SK-N-SH (cell line): ENCODE results near the gene CIAO1. TPM values are rescaled to one million over a fixed set of nuclear protein-coding genes. Genes with fewer than 3 reads are reported as not detected.

Experiments used
- CTCF ChIA-PET: fragments of 300-600, 350-600 bp; formaldehyde crosslinking; extraction: SDS; loops from one replicate; lab custom pipeline; 2021; lab: Yijun Ruan, JAX
- POLR2A ChIA-PET: fragments of 350-600 bp; sonication (Branson Sonifier 250); formaldehyde crosslinking; extraction: SDS; loops from one replicate; lab custom pipeline; 2020; ENCODE audit warnings: antibody characterized with exemption, inconsistent platforms; lab: Yijun Ruan, JAX
- DNase-seq: peaks from one replicate; pipeline ENCODE4 v3.0.0; 2012
- H2AFZ ChIP-seq: fragments of 200-600 bp; sonication (generic); 2 replicates; pipeline ENCODE4 v1.8.1; 2016; ENCODE audit warnings: antibody characterized with exemption, mild to moderate bottlenecking, low read depth
- H3F3A ChIP-seq: fragments of 200-600 bp; sonication (generic); replicated peaks from 2 replicates; pipeline ENCODE3; 2016; ENCODE audit warnings: antibody characterized with exemption, mild to moderate bottlenecking; ENCODE audit not compliant: insufficient read depth
- H3K27ac ChIP-seq, 2 experiments: fragments of 200-500 bp in 1 of 2; fragments of 200-600 bp in 1 of 2; sonication (Bioruptor generic) in 1 of 2; sonication (generic), shearing (Covaris generic) in 1 of 2; 2 replicates each; pipeline versions ENCODE4 v1.5.1 to v1.6.1; 2014 to 2016; ENCODE audit warnings: low read depth in 2 of 2, inconsistent platforms in 1 of 2, low read length in 1 of 2, mild to moderate bottlenecking in 1 of 2, mixed read lengths in 1 of 2
- H3K27me3 ChIP-seq: fragments of 200-600 bp; sonication (generic), shearing (Covaris generic); 2 replicates; pipeline ENCODE4 v1.6.1; 2016; ENCODE audit warnings: mixed run types; ENCODE audit not compliant: insufficient read depth
- H3K36me3 ChIP-seq, 2 experiments: fragments of 200-500 bp in 1 of 2; fragments of 200-600 bp in 1 of 2; sonication (Bioruptor generic) in 1 of 2; sonication (generic) in 1 of 2; replicated peaks in 1 of 2; 2 replicates each; pipeline versions ENCODE3 to v1.5.1; 2014 to 2016; ENCODE audit warnings: low read length in 1 of 2, mild to moderate bottlenecking in 1 of 2; ENCODE audit not compliant: insufficient read depth in 2 of 2, control insufficient read depth in 1 of 2
- H3K4me1 ChIP-seq, 2 experiments: fragments of 200-500 bp in 1 of 2; fragments of 200-600 bp in 1 of 2; sonication (Bioruptor generic) in 1 of 2; sonication (generic), shearing (Covaris generic) in 1 of 2; 2 replicates each; pipeline versions ENCODE4 v1.5.1 to v1.6.1; 2014 to 2016; ENCODE audit warnings: low read depth in 1 of 2, low read length in 1 of 2, mixed run types in 1 of 2; ENCODE audit not compliant: insufficient read depth in 2 of 2, control insufficient read depth in 1 of 2
- H3K4me2 ChIP-seq: fragments of 200-600 bp; sonication (generic), shearing (Covaris generic); 2 replicates; pipeline ENCODE4 v1.6.1; 2017; ENCODE audit warnings: mixed run types
- H3K4me3 ChIP-seq, 2 experiments: fragments of 200-500 bp in 1 of 2; fragments of 200-600 bp in 1 of 2; sonication (Bioruptor generic) in 1 of 2; sonication (generic), shearing (Covaris generic) in 1 of 2; 2 replicates each; pipeline versions ENCODE4 v1.5.1 to v1.8.1; 2014 to 2016; ENCODE audit warnings: low read depth in 2 of 2, inconsistent platforms in 1 of 2, low read length in 1 of 2, mild to moderate bottlenecking in 1 of 2, mixed read lengths in 1 of 2, moderate library complexity in 1 of 2
- H3K79me2 ChIP-seq: fragments of 200-600 bp; sonication (generic); 2 replicates; pipeline ENCODE4 v1.8.1; 2017; ENCODE audit warnings: mild to moderate bottlenecking; ENCODE audit not compliant: insufficient read depth
- H3K9ac ChIP-seq: fragments of 200-600 bp; sonication (generic); 2 replicates; pipeline ENCODE4 v1.6.1; 2017; ENCODE audit warnings: mixed run types
- H3K9me2 ChIP-seq: fragments of 200-600 bp; sonication (generic); 2 replicates; pipeline ENCODE4 v1.6.1; 2017; ENCODE audit warnings: mixed run types
- H3K9me3 ChIP-seq: fragments of 200-600 bp; sonication (generic); 2 replicates; pipeline ENCODE4 v1.6.1; 2017; ENCODE audit warnings: mixed run types, mild to moderate bottlenecking, moderate library complexity
- H4K20me1 ChIP-seq: fragments of 200-600 bp; sonication (generic); 2 replicates; pipeline ENCODE4 v1.6.1; 2017; ENCODE audit warnings: mild to moderate bottlenecking, mixed run types; ENCODE audit not compliant: insufficient read depth
- ELF1 ChIP-seq: IDR thresholded peaks from 2 replicates; pipeline ENCODE4 v1.4.0; 2012
- FOSL2 ChIP-seq: IDR thresholded peaks from 2 replicates; pipeline ENCODE4 v1.4.0; 2012; ENCODE audit warnings: low read depth, mild to moderate bottlenecking, moderate library complexity, borderline replicate concordance
- FOXJ3 ChIP-seq: sonication (generic); formaldehyde crosslinking; IDR thresholded peaks from 2 replicates; pipeline ENCODE4 v1.5.1; 2020; ENCODE audit warnings: mild to moderate bottlenecking, missing genetic modification reagents
- MEF2A ChIP-seq: IDR thresholded peaks from 2 replicates; pipeline ENCODE4 v1.4.0; 2012; ENCODE audit warnings: low read depth, borderline replicate concordance
- NRF1 ChIP-seq: IDR thresholded peaks from 2 replicates; pipeline ENCODE4 v1.6.1; 2012; ENCODE audit warnings: low read depth, mild to moderate bottlenecking, low read length
- PBX3 ChIP-seq: IDR thresholded peaks from 2 replicates; pipeline ENCODE4; 2012
- RAD21 ChIP-seq: IDR thresholded peaks from 2 replicates; pipeline ENCODE4 v1.6.1; 2012; ENCODE audit warnings: mild to moderate bottlenecking, low read length
- RCOR1 ChIP-seq: fragments of 150-350 bp; IDR thresholded peaks from 2 replicates; pipeline ENCODE4 v1.6.1; 2017; ENCODE audit warnings: antibody characterized with exemption, low read length
- RXRA ChIP-seq: IDR thresholded peaks from 2 replicates; pipeline ENCODE4 v1.4.0; 2012; ENCODE audit warnings: low read depth, mild to moderate bottlenecking, borderline replicate concordance
- TAF1 ChIP-seq: IDR thresholded peaks from 2 replicates; pipeline ENCODE4 v1.6.1; 2012; ENCODE audit warnings: low read depth, mild to moderate bottlenecking, low read length, moderate library complexity, borderline replicate concordance
- TCF12 ChIP-seq: IDR thresholded peaks from 2 replicates; pipeline ENCODE4 v1.4.0; 2012
- WGBS: methylation state at CpG from one replicate; pipeline ENCODE4 v1.1.6; 2017; ENCODE audit warnings: low lambda C conversion rate; 5-methylcytosine and 5-hydroxymethylcytosine counted together
- polyA plus RNA-seq, 3 experiments: library from polyadenylated mRNA; depleted of rRNA; stranded (reverse); fragments of >200 nt; gene quantifications; 2 replicates each; pipeline ENCODE4 v1.2.3, GENCODE V29; 2012
- TF ChIP-seq, protein P1 (sequence below): fragments of 150-350 bp; IDR thresholded peaks from 2 replicates; pipeline ENCODE4 v1.6.1; 2016; ENCODE audit warnings: mild to moderate bottlenecking, low read depth, low read length

Gene CIAO1
- polyA plus RNA-seq, 1 of the 3 experiments (the other 2 are of a cell fraction): 120 TPM

DNA sequence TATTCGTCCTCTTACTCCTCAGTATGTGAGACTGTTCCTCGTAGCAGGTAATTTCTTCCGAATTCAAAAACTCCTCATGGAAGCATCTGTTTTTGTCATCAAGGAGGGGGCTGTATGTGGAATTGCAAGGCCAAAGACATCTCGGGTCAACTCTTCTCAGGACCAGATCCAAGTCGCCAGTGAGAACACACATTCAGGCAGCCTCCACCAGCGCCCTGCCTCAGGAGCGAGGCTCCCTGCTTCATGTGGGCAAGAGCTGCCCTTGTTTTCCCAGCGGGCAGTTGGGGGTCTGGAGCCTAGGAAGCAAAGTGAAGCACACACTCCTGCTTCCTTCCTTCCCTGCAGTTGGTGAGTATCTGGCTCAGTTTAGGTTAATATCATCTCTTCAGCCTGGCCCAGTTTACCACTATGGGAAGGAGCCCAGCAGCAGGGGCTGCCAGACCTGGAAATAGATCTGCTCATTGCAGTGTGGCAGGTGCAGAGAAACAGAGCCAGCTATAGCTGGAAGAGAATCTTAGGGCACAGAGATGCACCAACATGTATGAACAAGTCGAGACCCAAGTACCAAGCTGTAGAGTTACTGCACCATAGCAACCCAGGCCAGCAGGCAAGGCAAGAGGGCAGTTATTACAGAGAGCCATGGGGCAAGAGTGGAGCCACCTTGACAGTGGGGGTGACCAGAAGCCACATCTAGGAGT is 25.5 kb upstream of the CIAO1 start:
- H3K4me1 ChIP-seq: no peaks in the 10 kb centered on the region; a peak in 1 of 4 replicates
- no peak for DNase-seq
- 88% methylated on average over 9 of the region's 9 CpGs for WGBS
- H3K9me2 ChIP-seq: no peaks in the 10 kb centered on the region
- no peak overlapping the region for H3K9ac ChIP-seq
- ChIA-PET POLR2A (no interaction called here), CTCF (interaction anchor here (0.7 to 1.5 kb wide), 2 partner anchors 11 to 20 kb away, joined by 3 to 5 read pairs; no protein-coding TSS in a partner anchor)
- TF ChIP-seq, protein P1, sequence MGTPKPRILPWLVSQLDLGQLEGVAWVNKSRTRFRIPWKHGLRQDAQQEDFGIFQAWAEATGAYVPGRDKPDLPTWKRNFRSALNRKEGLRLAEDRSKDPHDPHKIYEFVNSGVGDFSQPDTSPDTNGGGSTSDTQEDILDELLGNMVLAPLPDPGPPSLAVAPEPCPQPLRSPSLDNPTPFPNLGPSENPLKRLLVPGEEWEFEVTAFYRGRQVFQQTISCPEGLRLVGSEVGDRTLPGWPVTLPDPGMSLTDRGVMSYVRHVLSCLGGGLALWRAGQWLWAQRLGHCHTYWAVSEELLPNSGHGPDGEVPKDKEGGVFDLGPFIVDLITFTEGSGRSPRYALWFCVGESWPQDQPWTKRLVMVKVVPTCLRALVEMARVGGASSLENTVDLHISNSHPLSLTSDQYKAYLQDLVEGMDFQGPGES: no peak
- no peak for TF ChIP-seq MEF2A
- no peak for TF ChIP-seq ELF1
- no peak for TF ChIP-seq FOXJ3 (CRISPR knock-in tag)
- no peak for TF ChIP-seq TAF1
- no peak overlapping the region for H2AFZ ChIP-seq
- H3K27ac ChIP-seq: no peak overlapping the region
- no peak overlapping the region for H3K4me3 ChIP-seq
- H3K36me3 ChIP-seq: no peaks in the 10 kb centered on the region
- H4K20me1 ChIP-seq: no peaks in the 10 kb centered on the region
- H3K9me3 ChIP-seq: no peaks in the 10 kb centered on the region
- H3K79me2 ChIP-seq: no peaks in the 10 kb centered on the region
- H3K27me3 ChIP-seq: no peaks in the 10 kb centered on the region
- no peaks in the 10 kb centered on the region for H3F3A ChIP-seq
- no peak overlapping the region for H3K4me2 ChIP-seq

DNA sequence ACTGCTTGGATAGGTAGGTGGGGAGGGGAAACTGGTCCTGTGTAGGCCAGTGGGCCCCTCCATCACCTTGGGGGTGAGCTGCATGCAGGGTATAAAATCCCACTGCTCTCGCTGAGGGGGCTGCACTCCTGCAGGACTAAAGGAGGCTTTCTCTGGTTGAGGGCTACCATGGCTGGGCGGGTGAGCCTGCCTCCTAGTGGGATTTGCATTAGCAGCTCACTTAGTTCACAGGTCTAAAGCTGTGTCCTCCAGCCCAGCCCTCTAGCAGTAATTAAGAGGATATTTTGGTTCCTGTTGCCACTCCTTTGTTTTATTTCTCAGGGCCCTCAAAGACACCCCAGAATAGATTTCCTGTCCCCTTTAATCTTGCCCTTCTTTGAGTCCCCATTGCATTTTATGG is 24.8 kb upstream of the CIAO1 start:
- H3K4me1 ChIP-seq: no peaks in the 10 kb centered on the region; a peak in 1 of 4 replicates
- ChIA-PET CTCF (interaction anchor here (0.7 kb wide), 1 partner anchor 19 kb away, joined by 3 read pairs; no protein-coding TSS in a partner anchor), POLR2A (no interaction called here)
- H3K27me3 ChIP-seq: no peaks in the 10 kb centered on the region
- H3K27ac ChIP-seq: no peak overlapping the region
- no peak overlapping the region for H3K4me3 ChIP-seq
- WGBS: 93% methylated on average over 2 of the region's 2 CpGs
- TF ChIP-seq TCF12 (no peak), FOSL2 (no peak), RXRA (no peak), RAD21 (no peak), PBX3 (no peak), MEF2A (no peak), RCOR1 (no peak), NRF1 (no peak)
- H2AFZ ChIP-seq: no peak overlapping the region
- H3K9ac ChIP-seq: no peak overlapping the region
- no peaks in the 10 kb centered on the region for H3F3A ChIP-seq
- no peaks in the 10 kb centered on the region for H3K79me2 ChIP-seq
- no peaks in the 10 kb centered on the region for H3K36me3 ChIP-seq
- no peak overlapping the region for H3K4me2 ChIP-seq
- DNase-seq: no peak
- no peaks in the 10 kb centered on the region for H3K9me3 ChIP-seq
- H3K9me2 ChIP-seq: no peaks in the 10 kb centered on the region
- no peaks in the 10 kb centered on the region for H4K20me1 ChIP-seq
